CD4-positive, alpha-beta T cell treated with Interleukin-21 for 1 hour (primary cell): ENCODE data around the gene FNDC4.
"Not testable (repeated sequence)": the region's sequence is repeated elsewhere in the genome, so short reads cannot be mapped to it uniquely, and the experiment has no call there.

Source experiments
- DNase-seq: peaks from one replicate; pipeline ENCODE4 v3.0.0-alpha.2; 2020

Gene FNDC4

GRCh38 chr2:27494944-27495554 lies at the start of gene FNDC4:
Gene FNDC4, minus strand, starts transcription at chr2:27495200. Its CDS starts 521 bp downstream, at chr2:27494679.
- DNase-seq, result peak; percentile 23

- no peak for DNase-seq
These were observed 49.3 kb upstream of the FNDC4 start for GRCh38 chr2:27544143-27544821.

GRCh38 chr2:27539649-27540048 lies 44.6 kb upstream of the FNDC4 start:
- DNase-seq, result not testable (repeated sequence)

GRCh38 chr2:27538839-27539450 lies 43.9 kb upstream of the FNDC4 start:
- DNase-seq, result not testable (repeated sequence)

- DNase-seq, result no peak
These were observed 42.3 kb upstream of the FNDC4 start for GRCh38 chr2:27537287-27537686.

- DNase-seq, result no peak
These were observed 37.0 kb upstream of the FNDC4 start for GRCh38 chr2:27531983-27532382.

GRCh38 chr2:27527182-27527581 lies 32.2 kb upstream of the FNDC4 start:
- DNase-seq, result no peak

GRCh38 chr2:27522400-27522945 lies 27.5 kb upstream of the FNDC4 start:
- no peak for DNase-seq

GRCh38 chr2:27520316-27520715 lies 25.3 kb upstream of the FNDC4 start:
- DNase-seq, result no peak

- no peak for DNase-seq
These were observed 23.7 kb upstream of the FNDC4 start for GRCh38 chr2:27518782-27519113.

- no peak for DNase-seq
These were observed 23.2 kb upstream of the FNDC4 start for GRCh38 chr2:27518113-27518781.

GRCh38 chr2:27509326-27509725 lies 14.3 kb upstream of the FNDC4 start:
- DNase-seq, result no peak

GRCh38 chr2:27507293-27507692 lies 12.3 kb upstream of the FNDC4 start:
- no peak for DNase-seq

GRCh38 chr2:27506587-27506986 lies 11.6 kb upstream of the FNDC4 start:
- DNase-seq, result no peak

GRCh38 chr2:27502142-27502541 lies 7.1 kb upstream of the FNDC4 start:
- no peak for DNase-seq

GRCh38 chr2:27501042-27501441 lies 6.0 kb upstream of the FNDC4 start:
- DNase-seq, result no peak

GRCh38 chr2:27498975-27499374 lies 4.0 kb upstream of the FNDC4 start:
- no peak for DNase-seq

- no peak for DNase-seq
These were observed 2.3 kb upstream of the FNDC4 start for GRCh38 chr2:27497288-27497627.

- no peak for DNase-seq
These were observed 1.6 kb upstream of the FNDC4 start, which contains the start of gene GCKR for GRCh38 chr2:27496357-27497287. Gene GCKR, plus strand, starts transcription at chr2:27496839. Its CDS starts 66 bp downstream, at chr2:27496905.

- no peak for DNase-seq
These were observed 898 bp upstream of the FNDC4 start for GRCh38 chr2:27495840-27496356.

GRCh38 chr2:27494284-27494943 lies 586 bp downstream of the FNDC4 start:
- no peak for DNase-seq

GRCh38 chr2:27493948-27494283 lies 1.1 kb downstream of the FNDC4 start:
- DNase-seq, result no peak
